Measurements from ENCODE around the gene TRAF5.
A peak's percentile ranks its signal among the peaks of the same experiment; 100 is the strongest.
"Not testable (repeated sequence)": the region's sequence is repeated elsewhere in the genome, so short reads cannot be mapped to it uniquely, and the experiment has no call there.

TRAF5 gene

DNA sequence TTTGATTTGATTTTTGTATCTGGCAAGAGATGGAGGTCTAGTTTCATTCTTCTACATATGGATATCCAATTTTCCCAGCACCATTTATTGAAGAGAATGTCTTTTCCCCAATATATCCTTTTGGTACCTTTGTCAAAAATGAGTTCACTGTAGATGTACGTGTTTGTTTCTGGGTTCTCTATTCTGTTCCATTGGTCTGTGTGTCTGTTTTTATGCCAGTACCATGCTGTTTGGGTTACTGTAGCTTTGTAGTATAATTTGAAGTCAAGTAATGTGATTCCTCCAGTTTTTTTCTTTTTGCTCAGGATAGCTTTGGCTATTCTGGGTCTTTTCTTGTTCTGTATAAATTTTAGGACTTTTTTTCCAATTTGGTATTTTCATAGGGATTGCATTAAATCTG, 75.1 kb downstream of the TRAF5 start:
- peaks cover 14% of the 10 kb centered on the region for H3K9me3 Mint-ChIP-seq
- H3K27me3 Mint-ChIP-seq; H3K4me3 Mint-ChIP-seq; ATAC-seq (replicated peaks; ENCODE audit: extremely low read depth, poor library complexity, severe bottlenecking); DNase-seq (ENCODE audit: low spot score in 2 of 2); H3K27ac Mint-ChIP-seq (ENCODE audit: low read depth); H3K4me1 Mint-ChIP-seq; H3K36me3 Mint-ChIP-seq (ENCODE audit: insufficient read depth): not testable (repeated sequence)

DNA sequence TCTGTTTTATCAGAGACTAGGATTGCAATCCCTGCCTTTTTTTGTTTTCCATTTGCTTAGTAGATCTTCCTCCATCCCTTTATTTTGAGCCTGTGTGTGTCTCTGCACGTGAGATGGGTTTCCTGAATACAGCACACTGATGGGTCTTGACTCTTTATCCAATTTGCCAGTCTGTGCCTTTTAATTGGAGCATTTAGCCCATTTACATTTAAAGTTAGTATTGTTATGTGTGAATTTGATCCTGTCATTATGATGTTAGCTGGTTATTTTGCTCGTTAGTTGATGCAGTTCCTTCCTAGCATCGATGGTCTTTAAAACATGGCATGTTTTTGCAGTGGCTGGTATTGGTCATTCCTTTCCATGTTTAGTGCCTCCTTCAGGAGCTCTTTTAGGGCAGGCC, 79.5 kb downstream of the TRAF5 start:
- not testable (repeated sequence) for ATAC-seq (replicated peaks; ENCODE audit: extremely low read depth, poor library complexity, severe bottlenecking); H3K36me3 Mint-ChIP-seq (ENCODE audit: insufficient read depth); DNase-seq (ENCODE audit: low spot score in 2 of 2); H3K27ac Mint-ChIP-seq (ENCODE audit: low read depth); H3K27me3 Mint-ChIP-seq; H3K4me3 Mint-ChIP-seq
- H3K9me3 Mint-ChIP-seq: peaks cover 25% of the 10 kb centered on the region
- H3K4me1 Mint-ChIP-seq: peaks cover 19% of the 10 kb centered on the region

DNA sequence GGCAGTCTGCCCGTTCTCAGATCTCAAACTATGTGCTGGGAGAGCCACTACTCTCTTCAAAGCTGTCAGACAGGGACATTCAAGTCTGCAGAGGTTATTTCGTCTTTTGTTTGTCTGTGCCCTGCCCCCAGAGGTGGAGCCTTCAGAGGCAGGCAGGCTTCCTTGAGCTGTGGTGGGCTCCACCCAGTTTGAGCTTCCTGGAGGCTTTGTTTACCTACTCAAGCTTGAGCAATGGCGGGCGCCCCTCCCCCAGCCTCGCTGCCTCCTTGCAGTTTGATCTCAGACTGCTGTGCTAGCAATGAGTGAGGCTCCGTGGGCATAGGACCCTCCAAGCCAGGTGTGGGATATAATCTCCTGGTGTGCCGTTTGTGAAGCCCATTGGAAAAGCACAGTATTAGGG, 81.1 kb downstream of the TRAF5 start:
- not testable (repeated sequence) for H3K27ac Mint-ChIP-seq (ENCODE audit: low read depth); H3K27me3 Mint-ChIP-seq; H3K36me3 Mint-ChIP-seq (ENCODE audit: insufficient read depth); ATAC-seq (replicated peaks; ENCODE audit: extremely low read depth, poor library complexity, severe bottlenecking)
- peaks cover 19% of the 10 kb centered on the region for H3K4me1 Mint-ChIP-seq
- H3K4me3 Mint-ChIP-seq: peak overlapping the region; percentile 51
- H3K9me3 Mint-ChIP-seq: peaks cover 20% of the 10 kb centered on the region
- DNase-seq (ENCODE audit: low spot score in 2 of 2): peak in 1 of 2 donors; percentile 13

DNA sequence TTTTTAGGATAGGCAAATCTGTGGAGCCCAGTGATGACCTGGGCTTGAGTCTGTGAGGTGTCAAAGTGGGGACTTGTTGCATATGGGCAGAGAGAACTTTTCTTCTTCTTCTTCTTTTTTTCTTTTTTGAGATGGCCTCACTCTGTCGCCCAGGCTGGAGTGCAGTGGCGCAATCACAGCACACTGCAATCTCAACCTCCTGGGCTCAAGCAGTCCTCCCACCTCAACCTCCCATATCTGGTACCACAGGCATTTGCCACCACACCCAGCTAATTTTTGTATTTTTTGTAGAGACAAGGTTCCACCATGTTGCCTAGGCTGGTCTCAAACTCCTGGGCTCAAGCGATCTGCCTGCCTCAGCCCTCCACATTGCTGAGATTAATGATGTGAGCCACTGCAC, 85.0 kb downstream of the TRAF5 start:
- Mint-ChIP-seq H3K36me3 (ENCODE audit: insufficient read depth) (peaks cover 4% of the 10 kb centered on the region), H3K9me3 (peaks cover 12% of the 10 kb centered on the region), H3K4me3 (no peak overlapping the region), H3K27me3 (no peaks in the 10 kb centered on the region), H3K4me1 (peaks cover 25% of the 10 kb centered on the region), H3K27ac (ENCODE audit: low read depth) (no peak overlapping the region)
- no peak for DNase-seq (ENCODE audit: low spot score in 2 of 2)
- ATAC-seq (replicated peaks; ENCODE audit: extremely low read depth, poor library complexity, severe bottlenecking): no peak

DNA sequence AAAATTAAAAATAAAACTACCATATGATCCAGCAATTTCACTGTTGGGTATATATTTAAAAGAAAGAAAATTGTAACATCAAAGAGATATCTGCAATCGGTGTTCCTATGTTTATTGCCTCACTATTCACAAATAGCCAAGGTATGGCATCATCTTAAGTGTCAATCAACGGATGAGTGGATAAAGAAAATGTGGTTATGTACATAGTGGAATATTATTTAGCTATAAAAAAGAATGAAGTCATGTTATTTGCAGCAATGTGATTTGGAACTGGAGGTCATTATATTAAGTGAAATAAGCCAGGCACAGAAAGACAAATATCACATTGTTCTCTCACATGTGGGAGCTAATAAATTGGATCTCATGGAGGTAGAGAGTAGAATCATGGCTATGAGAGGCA, 89.1 kb downstream of the TRAF5 start:
- Mint-ChIP-seq H3K4me1 (peaks cover 19% of the 10 kb centered on the region), H3K27ac (ENCODE audit: low read depth) (peak overlapping the region; percentile 63), H3K27me3 (no peaks in the 10 kb centered on the region), H3K4me3 (peak overlapping the region; percentile 67), H3K36me3 (ENCODE audit: insufficient read depth) (peaks cover 6% of the 10 kb centered on the region), H3K9me3 (no peaks in the 10 kb centered on the region)
- ATAC-seq (replicated peaks; ENCODE audit: extremely low read depth, poor library complexity, severe bottlenecking) (no peak), DNase-seq (ENCODE audit: low spot score in 2 of 2) (no peak)

DNA sequence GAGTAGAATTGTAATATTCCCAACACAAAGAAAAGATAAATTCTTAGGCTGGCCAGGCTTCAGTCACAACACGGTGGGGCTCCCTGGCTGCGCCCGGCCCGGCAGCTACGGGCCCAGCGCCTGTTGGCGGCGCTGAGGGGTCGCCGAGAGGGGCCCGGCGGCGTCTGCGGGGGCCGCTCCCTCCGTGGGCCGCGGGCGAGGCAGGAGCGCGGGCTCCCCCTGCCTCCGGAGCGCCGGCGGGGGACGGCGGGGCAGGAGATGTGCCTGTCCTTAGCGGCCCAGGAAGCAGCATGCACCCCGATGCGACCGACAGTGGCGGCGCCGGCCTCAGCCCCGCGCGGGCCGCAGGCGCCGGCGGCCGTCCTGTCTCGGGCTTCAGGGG, 89.6 kb downstream of the TRAF5 start:
- Mint-ChIP-seq H3K4me3 (peak overlapping the region; percentile 67), H3K4me1 (peaks cover 21% of the 10 kb centered on the region), H3K27ac (ENCODE audit: low read depth) (peak overlapping the region; percentile 63)
- not testable (repeated sequence) for DNase-seq (ENCODE audit: low spot score in 2 of 2); H3K36me3 Mint-ChIP-seq (ENCODE audit: insufficient read depth); H3K9me3 Mint-ChIP-seq; H3K27me3 Mint-ChIP-seq
- ATAC-seq (replicated peaks; ENCODE audit: extremely low read depth, poor library complexity, severe bottlenecking): peak; percentile 60

DNA sequence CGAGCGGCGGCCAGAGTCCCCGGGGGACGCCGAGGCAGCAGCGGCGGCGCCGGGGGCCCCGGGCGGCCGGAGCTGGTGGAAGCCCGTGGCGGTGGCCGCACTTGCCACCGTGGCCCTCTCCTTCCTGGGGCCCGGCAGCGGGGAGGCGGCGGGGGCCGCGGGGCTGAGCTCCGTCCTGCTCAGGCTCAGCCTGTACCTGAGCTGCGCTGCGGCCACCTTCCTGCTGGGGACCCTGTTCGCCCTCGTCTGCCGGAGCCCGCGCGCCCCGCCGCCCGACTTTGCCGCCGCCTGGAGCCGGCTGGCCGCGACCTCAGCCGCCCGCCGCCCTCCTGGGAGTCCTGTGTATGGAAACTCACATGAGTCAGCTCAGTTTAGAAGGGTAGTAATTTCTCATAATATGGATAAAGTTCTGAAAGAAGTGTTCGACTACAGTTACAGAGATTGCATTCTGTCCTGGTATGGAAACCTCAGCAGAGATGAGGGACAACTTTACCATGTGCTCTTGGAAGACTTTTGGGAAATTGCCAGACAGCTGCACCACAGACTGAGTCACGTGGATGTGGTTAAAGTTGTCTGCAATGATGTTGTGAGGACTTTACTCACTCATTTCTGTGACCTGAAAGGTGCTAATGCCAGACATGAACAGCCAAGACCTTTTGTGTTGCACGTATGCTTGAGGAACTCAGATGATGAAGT, 90.1 kb downstream of the TRAF5 start:
- H3K9me3 Mint-ChIP-seq; H3K36me3 Mint-ChIP-seq (ENCODE audit: insufficient read depth); H3K27me3 Mint-ChIP-seq: not testable (repeated sequence)
- peak overlapping the region; percentile 85 for H3K27ac Mint-ChIP-seq (ENCODE audit: low read depth)
- peaks cover 21% of the 10 kb centered on the region for H3K4me1 Mint-ChIP-seq
- peak overlapping the region; percentile 73 for H3K4me3 Mint-ChIP-seq
- ATAC-seq (replicated peaks; ENCODE audit: extremely low read depth, poor library complexity, severe bottlenecking): peak; percentile 69
- DNase-seq (ENCODE audit: low spot score in 2 of 2): peak; percentile 25 to 27

DNA sequence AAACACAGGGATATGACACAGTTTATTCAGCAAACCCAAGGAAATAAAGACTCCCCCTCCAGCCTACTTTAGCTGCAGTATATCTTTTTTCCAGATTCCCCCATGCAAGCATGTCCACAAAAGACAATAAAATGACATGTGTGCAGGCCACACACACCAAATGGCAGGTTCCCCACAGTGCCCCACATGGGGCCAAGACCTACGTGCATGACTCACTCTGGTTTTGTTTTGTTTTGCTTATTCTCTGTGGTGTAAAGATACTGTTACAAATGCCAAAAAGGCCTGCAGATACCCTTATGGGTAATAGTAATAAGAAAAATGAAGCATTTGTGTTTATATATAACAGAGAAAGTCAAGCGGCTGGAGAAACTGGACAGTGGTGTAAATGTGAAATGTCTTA, 93.8 kb downstream of the TRAF5 start:
- Mint-ChIP-seq H3K4me1 (peaks cover 21% of the 10 kb centered on the region), H3K36me3 (ENCODE audit: insufficient read depth) (peaks cover 2% of the 10 kb centered on the region), H3K9me3 (no peaks in the 10 kb centered on the region), H3K27me3 (no peaks in the 10 kb centered on the region), H3K4me3 (no peak overlapping the region), H3K27ac (ENCODE audit: low read depth) (no peak overlapping the region)
- no peak for DNase-seq (ENCODE audit: low spot score in 2 of 2)
- ATAC-seq (replicated peaks; ENCODE audit: extremely low read depth, poor library complexity, severe bottlenecking): no peak

DNA sequence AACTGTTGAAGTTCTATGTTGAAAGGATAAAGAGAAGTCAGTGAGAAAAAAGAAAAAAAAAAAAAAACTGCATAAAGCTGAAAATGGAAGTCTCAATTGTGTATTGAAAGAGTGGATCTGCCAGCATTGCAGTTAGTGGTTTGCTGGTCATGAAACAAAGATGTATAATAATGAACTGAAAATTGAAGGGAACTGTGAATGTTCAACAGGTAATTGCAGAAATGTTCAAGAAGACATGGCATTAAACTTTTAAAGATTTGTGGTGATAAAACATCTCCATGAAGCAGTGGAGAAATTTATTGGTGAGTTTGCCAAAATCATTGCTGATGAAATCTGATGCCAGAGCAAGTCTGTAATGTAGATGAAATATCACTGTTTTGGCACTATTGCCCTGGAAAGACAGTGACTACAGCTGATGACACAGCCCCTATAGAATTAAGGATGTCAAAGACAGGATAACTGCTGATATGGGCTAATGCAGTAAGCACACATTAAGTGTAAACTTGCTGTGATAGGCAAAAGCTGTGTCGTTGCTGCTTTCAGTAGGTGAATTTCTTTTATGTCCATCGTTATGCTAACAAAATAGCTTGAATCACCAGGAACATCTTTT, 94.3 kb downstream of the TRAF5 start:
- ATAC-seq (replicated peaks; ENCODE audit: extremely low read depth, poor library complexity, severe bottlenecking): no peak
- H3K9me3 Mint-ChIP-seq: no peaks in the 10 kb centered on the region
- no peak overlapping the region for H3K27ac Mint-ChIP-seq (ENCODE audit: low read depth)
- H3K36me3 Mint-ChIP-seq (ENCODE audit: insufficient read depth): peaks cover 2% of the 10 kb centered on the region
- peaks cover 17% of the 10 kb centered on the region for H3K4me1 Mint-ChIP-seq
- no peak overlapping the region for H3K4me3 Mint-ChIP-seq
- no peak for DNase-seq (ENCODE audit: low spot score in 2 of 2)
- H3K27me3 Mint-ChIP-seq: no peaks in the 10 kb centered on the region

DNA sequence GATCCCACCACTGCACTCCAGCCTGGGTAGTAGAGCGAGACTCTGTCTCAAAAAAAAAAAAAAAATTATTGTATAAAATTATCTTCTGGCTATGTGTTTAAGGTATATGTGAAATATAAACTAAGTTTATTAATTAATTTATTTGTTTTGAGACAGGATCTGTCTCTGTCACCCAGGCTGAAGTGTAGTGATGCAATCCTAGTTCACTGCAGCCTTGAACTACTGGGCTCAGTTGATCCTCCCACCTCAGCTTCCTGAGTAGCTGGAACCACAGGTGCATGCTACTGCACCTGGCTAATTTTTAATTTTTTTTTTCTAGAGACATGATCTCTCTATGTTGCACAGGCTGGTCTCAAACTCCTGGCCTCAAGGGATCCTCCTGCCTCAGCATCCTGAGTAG, 97.4 kb downstream of the TRAF5 start:
- Mint-ChIP-seq H3K4me3 (no peak overlapping the region), H3K4me1 (peaks cover 6% of the 10 kb centered on the region), H3K9me3 (no peaks in the 10 kb centered on the region), H3K36me3 (ENCODE audit: insufficient read depth) (no peaks in the 10 kb centered on the region), H3K27me3 (no peaks in the 10 kb centered on the region), H3K27ac (ENCODE audit: low read depth) (no peak overlapping the region)
- DNase-seq (ENCODE audit: low spot score in 2 of 2) (no peak), ATAC-seq (replicated peaks; ENCODE audit: extremely low read depth, poor library complexity, severe bottlenecking) (no peak)
